Measurements from ENCODE around the gene XPO6.
"Not testable (repeated sequence)": the region's sequence is repeated elsewhere in the genome, so short reads cannot be mapped to it uniquely, and the experiment has no call there.

The XPO6 gene

GRCh38 chr16:28241924-28242323, 30.2 kb upstream of the XPO6 start:
- Histone ChIP-seq H3K36me3 (ENCODE audit: insufficient read depth, low read length) (no peaks in the 10 kb centered on the region), H3K27me3 (ENCODE audit: insufficient read depth, low read length) (no peaks in the 10 kb centered on the region), H3K9ac (ENCODE audit: low read depth, low read length) (no peak overlapping the region), H3K4me1 (ENCODE audit: insufficient read depth, low read length) (no peaks in the 10 kb centered on the region), H3K9me3 (ENCODE audit: insufficient read depth, low read depth, low read length) (0 out of 2 replicates have a peak, but pooled peaks cover 5% of the 10 kb centered on the region), H3K4me3 (ENCODE audit: low read length) (no peak overlapping the region), H3K27ac (ENCODE audit: low read depth, low read length) (no peak overlapping the region)
- 94% methylated on average over 6 of the region's 6 CpGs for WGBS

GRCh38 chr16:28237754-28238357, 26.1 kb upstream of the XPO6 start:
- H3K4me3 ChIP-seq (ENCODE audit: low read length), result no peak overlapping the region
- no peak overlapping the region for H3K9ac ChIP-seq (ENCODE audit: low read depth, low read length)
- H3K4me1 ChIP-seq (ENCODE audit: insufficient read depth, low read length), result no peaks in the 10 kb centered on the region
- 98% methylated on average over 3 of the region's 3 CpGs for WGBS
- H3K9me3 ChIP-seq (ENCODE audit: insufficient read depth, low read depth, low read length), result 0 out of 2 replicates have a peak, but pooled peaks cover 5% of the 10 kb centered on the region
- H3K27me3 ChIP-seq (ENCODE audit: insufficient read depth, low read length), result no peaks in the 10 kb centered on the region
- H3K36me3 ChIP-seq (ENCODE audit: insufficient read depth, low read length), result no peaks in the 10 kb centered on the region
- no peak overlapping the region for H3K27ac ChIP-seq (ENCODE audit: low read depth, low read length)

DNA sequence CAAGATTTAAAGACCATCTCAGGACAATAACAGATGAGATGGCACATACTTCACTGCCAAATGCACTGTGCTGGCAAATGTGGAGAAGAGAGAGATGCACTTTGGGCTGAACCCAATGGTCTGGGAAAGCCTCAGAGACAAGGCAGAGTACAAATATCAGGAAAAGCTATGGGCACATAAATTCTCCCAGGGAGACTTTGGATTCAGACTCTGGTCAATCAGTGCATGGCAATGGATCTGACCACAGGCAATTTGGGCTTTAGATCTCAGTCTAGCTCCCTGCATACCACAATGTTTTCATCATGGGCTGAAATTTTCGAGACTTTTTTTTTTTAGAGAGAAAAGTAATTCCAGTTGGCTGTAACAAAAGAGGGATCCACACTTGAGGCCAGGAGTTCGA, 20.0 kb upstream of the XPO6 start:
- Histone ChIP-seq H3K27ac (ENCODE audit: low read depth, low read length) (no peak overlapping the region), H3K27me3 (ENCODE audit: insufficient read depth, low read length) (no peaks in the 10 kb centered on the region), H3K36me3 (ENCODE audit: insufficient read depth, low read length) (no peaks in the 10 kb centered on the region), H3K9ac (ENCODE audit: low read depth, low read length) (no peak overlapping the region), H3K4me1 (ENCODE audit: insufficient read depth, low read length) (no peaks in the 10 kb centered on the region), H3K9me3 (ENCODE audit: insufficient read depth, low read depth, low read length) (no peaks in the 10 kb centered on the region), H3K4me3 (ENCODE audit: low read length) (no peak overlapping the region)
- WGBS, result 95% methylated on average over 2 of the region's 2 CpGs

- H3K27ac ChIP-seq (ENCODE audit: low read depth, low read length); H3K27me3 ChIP-seq (ENCODE audit: insufficient read depth, low read length); H3K36me3 ChIP-seq (ENCODE audit: insufficient read depth, low read length); H3K4me1 ChIP-seq (ENCODE audit: insufficient read depth, low read length); H3K9me3 ChIP-seq (ENCODE audit: insufficient read depth, low read depth, low read length); H3K4me3 ChIP-seq (ENCODE audit: low read length); H3K9ac ChIP-seq (ENCODE audit: low read depth, low read length): not testable (repeated sequence)
- 88% methylated on average over 3 of the region's 3 CpGs for WGBS
Measured at GRCh38 chr16:28223909-28224308, 12.1 kb upstream of the XPO6 start.

GRCh38 chr16:28219777-28220176, 8.0 kb upstream of the XPO6 start:
- not testable (repeated sequence) for H3K4me1 ChIP-seq (ENCODE audit: insufficient read depth, low read length); H3K27me3 ChIP-seq (ENCODE audit: insufficient read depth, low read length); H3K36me3 ChIP-seq (ENCODE audit: insufficient read depth, low read length); H3K9me3 ChIP-seq (ENCODE audit: insufficient read depth, low read depth, low read length); H3K4me3 ChIP-seq (ENCODE audit: low read length); H3K27ac ChIP-seq (ENCODE audit: low read depth, low read length); H3K9ac ChIP-seq (ENCODE audit: low read depth, low read length)
- WGBS, result 92% methylated on average over 6 of the region's 6 CpGs

DNA sequence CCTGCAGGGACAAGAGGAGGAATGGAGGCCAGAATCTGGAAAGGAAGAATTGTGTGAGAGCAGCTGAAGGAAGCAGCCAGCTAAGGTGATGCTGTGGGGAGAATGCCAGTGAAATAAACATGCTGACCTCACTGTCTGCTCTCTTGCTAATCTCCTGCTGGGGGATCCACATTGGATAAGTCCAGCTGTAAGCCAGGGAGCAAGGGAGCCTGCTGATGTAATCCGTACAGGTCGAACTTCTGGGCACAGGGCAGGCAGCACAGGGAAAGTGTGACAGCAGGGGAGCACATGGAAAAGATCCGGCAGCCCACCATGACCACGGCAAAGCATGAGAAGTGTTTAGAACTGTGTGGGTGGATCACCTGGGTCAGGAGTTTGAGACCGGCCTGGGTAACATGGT, 7.5 kb upstream of the XPO6 start:
- H3K9me3 ChIP-seq (ENCODE audit: insufficient read depth, low read depth, low read length), result no peaks in the 10 kb centered on the region
- no peaks in the 10 kb centered on the region for H3K27me3 ChIP-seq (ENCODE audit: insufficient read depth, low read length)
- no peak overlapping the region for H3K27ac ChIP-seq (ENCODE audit: low read depth, low read length)
- H3K9ac ChIP-seq (ENCODE audit: low read depth, low read length), result no peak overlapping the region
- H3K4me1 ChIP-seq (ENCODE audit: insufficient read depth, low read length), result no peaks in the 10 kb centered on the region
- H3K36me3 ChIP-seq (ENCODE audit: insufficient read depth, low read length), result no peaks in the 10 kb centered on the region
- 88% methylated on average over 5 of the region's 5 CpGs for WGBS
- no peak overlapping the region for H3K4me3 ChIP-seq (ENCODE audit: low read length)

DNA sequence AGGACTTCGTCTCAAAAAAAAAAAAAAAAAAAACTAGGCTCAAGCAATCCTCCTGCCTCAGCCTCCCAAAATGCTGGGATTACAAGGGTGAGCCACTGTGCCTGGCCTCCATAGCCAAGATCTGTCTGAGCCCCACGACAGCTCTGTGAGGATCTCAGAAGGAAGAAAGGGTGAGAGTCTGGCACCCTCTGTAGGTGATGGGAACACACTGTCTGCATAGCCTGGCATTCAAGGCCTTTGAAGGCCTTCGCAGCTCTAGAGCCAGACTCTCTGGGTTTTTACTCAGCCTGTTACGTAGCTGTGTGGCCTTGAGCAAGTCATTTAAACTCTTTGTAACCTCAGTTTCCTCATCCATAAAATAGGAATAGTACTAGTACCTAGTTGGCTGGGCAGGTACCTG, 6.3 kb upstream of the XPO6 start:
- H3K4me1 ChIP-seq (ENCODE audit: insufficient read depth, low read length), result no peaks in the 10 kb centered on the region
- H3K4me3 ChIP-seq (ENCODE audit: low read length), result no peak overlapping the region
- no peak overlapping the region for H3K9ac ChIP-seq (ENCODE audit: low read depth, low read length)
- no peaks in the 10 kb centered on the region for H3K36me3 ChIP-seq (ENCODE audit: insufficient read depth, low read length)
- WGBS, result 75% methylated on average over 4 of the region's 4 CpGs
- H3K27me3 ChIP-seq (ENCODE audit: insufficient read depth, low read length), result no peaks in the 10 kb centered on the region
- H3K27ac ChIP-seq (ENCODE audit: low read depth, low read length), result no peak overlapping the region
- H3K9me3 ChIP-seq (ENCODE audit: insufficient read depth, low read depth, low read length), result no peaks in the 10 kb centered on the region

GRCh38 chr16:28217326-28217725, 5.6 kb upstream of the XPO6 start:
- no peaks in the 10 kb centered on the region for H3K27me3 ChIP-seq (ENCODE audit: insufficient read depth, low read length)
- 0 out of 2 replicates have a peak, but pooled peaks cover 5% of the 10 kb centered on the region for H3K4me1 ChIP-seq (ENCODE audit: insufficient read depth, low read length)
- no peak overlapping the region for H3K27ac ChIP-seq (ENCODE audit: low read depth, low read length)
- no peaks in the 10 kb centered on the region for H3K36me3 ChIP-seq (ENCODE audit: insufficient read depth, low read length)
- 92% methylated on average over 4 of the region's 4 CpGs for WGBS
- H3K4me3 ChIP-seq (ENCODE audit: low read length), result no peak overlapping the region
- H3K9me3 ChIP-seq (ENCODE audit: insufficient read depth, low read depth, low read length), result no peaks in the 10 kb centered on the region
- no peak overlapping the region for H3K9ac ChIP-seq (ENCODE audit: low read depth, low read length)

DNA sequence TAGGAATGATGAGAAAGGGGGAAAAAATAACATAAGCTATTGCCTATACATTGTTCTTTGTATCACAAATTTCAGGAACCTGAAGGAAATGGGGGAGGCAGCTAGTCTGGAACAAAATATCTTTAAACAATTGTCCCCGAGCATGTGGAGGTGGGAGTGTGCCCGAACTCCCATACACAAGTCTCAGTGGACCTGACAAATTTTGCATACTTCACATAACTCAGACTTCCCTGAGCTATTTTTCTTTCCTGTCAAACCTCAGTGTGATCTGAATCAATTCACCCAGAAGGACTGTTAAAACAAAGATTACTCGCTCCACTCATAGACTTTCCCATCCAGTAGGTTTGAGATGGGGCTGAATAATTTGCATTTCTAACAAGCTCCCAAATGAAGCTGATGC, 1.6 kb upstream of the XPO6 start:
- Histone ChIP-seq H3K4me1 (ENCODE audit: insufficient read depth, low read length) (0 out of 2 replicates have a peak, but pooled peaks cover 9% of the 10 kb centered on the region), H3K36me3 (ENCODE audit: insufficient read depth, low read length) (peaks cover 16% of the 10 kb centered on the region), H3K9ac (ENCODE audit: low read depth, low read length) (no peak overlapping the region), H3K27ac (ENCODE audit: low read depth, low read length) (no peak overlapping the region), H3K4me3 (ENCODE audit: low read length) (no peak overlapping the region), H3K9me3 (ENCODE audit: insufficient read depth, low read depth, low read length) (no peaks in the 10 kb centered on the region), H3K27me3 (ENCODE audit: insufficient read depth, low read length) (no peaks in the 10 kb centered on the region)
- 93% methylated on average over 3 of the region's 3 CpGs for WGBS

GRCh38 chr16:28212532-28212873, 738 bp upstream of the XPO6 start:
- Histone ChIP-seq H3K9me3 (ENCODE audit: insufficient read depth, low read depth, low read length) (no peaks in the 10 kb centered on the region), H3K4me3 (ENCODE audit: low read length) (peak overlapping the region; percentile 58), H3K4me1 (ENCODE audit: insufficient read depth, low read length) (0 out of 2 replicates have a peak, but pooled peaks cover 9% of the 10 kb centered on the region), H3K36me3 (ENCODE audit: insufficient read depth, low read length) (peaks cover 24% of the 10 kb centered on the region), H3K27me3 (ENCODE audit: insufficient read depth, low read length) (no peaks in the 10 kb centered on the region), H3K9ac (ENCODE audit: low read depth, low read length) (peak overlapping the region; percentile 69), H3K27ac (ENCODE audit: low read depth, low read length) (peak overlapping the region; percentile 78)
- 71% methylated on average over 4 of the region's 4 CpGs for WGBS

GRCh38 chr16:28210979-28211588, 681 bp downstream of the XPO6 start:
- 0 out of 2 replicates have a peak, but pooled peaks cover 9% of the 10 kb centered on the region for H3K4me1 ChIP-seq (ENCODE audit: insufficient read depth, low read length)
- peaks cover 36% of the 10 kb centered on the region for H3K36me3 ChIP-seq (ENCODE audit: insufficient read depth, low read length)
- 1% methylated on average over 33 of the region's 33 CpGs for WGBS
- H3K27ac ChIP-seq (ENCODE audit: low read depth, low read length), result peak overlapping the region; percentile 54
- H3K4me3 ChIP-seq (ENCODE audit: low read length), result peak overlapping the region; percentile 85
- H3K9me3 ChIP-seq (ENCODE audit: insufficient read depth, low read depth, low read length), result no peaks in the 10 kb centered on the region
- H3K9ac ChIP-seq (ENCODE audit: low read depth, low read length), result peak overlapping the region; percentile 72
- H3K27me3 ChIP-seq (ENCODE audit: insufficient read depth, low read length), result no peaks in the 10 kb centered on the region

GRCh38 chr16:28210264-28210663, 1.5 kb downstream of the XPO6 start:
- Histone ChIP-seq H3K9me3 (ENCODE audit: insufficient read depth, low read depth, low read length) (no peaks in the 10 kb centered on the region), H3K36me3 (ENCODE audit: insufficient read depth, low read length) (peaks cover 42% of the 10 kb centered on the region), H3K27ac (ENCODE audit: low read depth, low read length) (no peak overlapping the region), H3K4me1 (ENCODE audit: insufficient read depth, low read length) (0 out of 2 replicates have a peak, but pooled peaks cover 9% of the 10 kb centered on the region), H3K4me3 (ENCODE audit: low read length) (peak overlapping the region; percentile 85), H3K9ac (ENCODE audit: low read depth, low read length) (no peak overlapping the region), H3K27me3 (ENCODE audit: insufficient read depth, low read length) (no peaks in the 10 kb centered on the region)
- WGBS, result 78% methylated on average over 5 of the region's 5 CpGs
